Measurements from ENCODE around the gene GALNT2.

DNA sequence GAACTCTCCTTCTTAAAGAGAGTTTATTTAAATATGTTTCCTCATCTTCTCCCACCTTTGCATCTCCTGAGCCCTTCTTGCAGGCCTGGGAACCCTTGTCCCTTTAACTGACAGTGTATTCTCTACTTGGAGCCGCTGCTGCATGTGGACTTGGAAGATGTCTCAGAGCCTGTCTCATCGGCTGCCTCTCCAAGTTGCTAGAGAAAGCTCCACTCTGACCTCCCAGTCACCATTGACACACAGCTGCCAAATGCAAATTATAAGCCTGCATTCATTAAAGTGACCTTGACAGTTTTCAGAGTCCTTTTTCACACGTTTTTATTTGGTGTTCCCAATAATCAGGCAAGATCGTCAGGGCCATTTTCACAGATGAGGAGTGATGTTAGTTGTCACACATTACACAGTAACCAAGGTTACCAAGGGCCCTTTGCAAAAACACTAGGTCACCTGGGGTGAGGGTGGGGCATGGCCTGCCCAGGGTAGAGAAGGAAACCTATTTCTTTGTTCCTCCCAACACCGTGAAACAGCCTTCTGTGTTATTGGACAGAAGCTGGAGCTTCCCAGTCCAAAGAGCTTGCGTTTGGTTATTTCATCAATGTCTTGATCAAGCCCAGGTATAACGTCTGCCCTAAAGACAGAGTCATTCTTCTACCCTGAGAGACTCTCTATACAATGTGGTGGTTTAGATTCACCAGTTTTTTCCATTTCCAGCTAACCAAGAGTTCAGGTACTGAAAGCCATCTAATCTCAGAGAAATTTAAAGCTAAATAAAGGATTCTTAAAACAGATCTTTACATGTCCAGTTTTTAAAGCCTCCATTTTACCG is 164.1 kb downstream of the GALNT2 start:
- TF ChIP-seq POLR2A (IDR thresholded peaks at IDR 0.05; ENCODE audit: low read length) (no peak), GATA1 (IDR thresholded peaks at IDR 0.05; ENCODE audit: low read depth, low read length) (no peak)
